Keratinocyte (primary cell): ENCODE results near the gene MS4A15.
"Not testable (repeated sequence)": the region's sequence is repeated elsewhere in the genome, so short reads cannot be mapped to it uniquely, and the experiment has no call there.

Source experiments
- CTCF ChIP-seq, 3 experiments: IDR thresholded peaks in 1 of 3; conservative IDR thresholded peaks in 1 of 3; optimal IDR thresholded peaks in 1 of 3; 2 replicates in 2 of 3; 3 replicates in 1 of 3; pipeline versions ENCODE3 to v1.5.1; 2011; ENCODE audit warnings: low read length in 3 of 3, mild to moderate bottlenecking in 3 of 3, moderate library complexity in 2 of 3, control low read depth in 1 of 3, inconsistent platforms in 1 of 3; ENCODE audit not compliant: insufficient read depth in 2 of 3; ENCODE audit errors: extremely low read depth in 1 of 3
- EZH2 ChIP-seq: IDR thresholded peaks from one replicate; pipeline ENCODE4 v1.6.1; 2012; ENCODE audit warnings: inconsistent platforms, mild to moderate bottlenecking, low read length, moderate library complexity

GRCh38 chr11:60758671-60759070 is 2.0 kb downstream of the MS4A15 start:
- TF ChIP-seq CTCF (optimal IDR thresholded peaks at IDR 0.05 in 1 of 3, IDR thresholded peaks at IDR 0.05 in 1 of 3, conservative IDR thresholded peaks at IDR 0.05 in 1 of 3; ENCODE audit: extremely low read depth in 1 of 3, insufficient read depth in 2 of 3, low read length in 3 of 3); EZH2: not testable (repeated sequence)
